PC-9 (cell line): ENCODE results near the gene SPEM3.

ENCODE experiments used
- CTCF ChIP-seq: fragments of 200-600 bp; sonication (generic); conservative IDR thresholded peaks from 2 replicates; pipeline ENCODE4 v1.6.1; 2017; ENCODE audit warnings: mixed run types, antibody characterized with exemption, mild to moderate bottlenecking, moderate library complexity
- EZH2 ChIP-seq: fragments of 200-600 bp; sonication (generic); IDR thresholded peaks from 2 replicates; pipeline ENCODE4 v1.8.0; 2017; ENCODE audit warnings: antibody characterized with exemption, low read depth

GRCh38 chr17:7476494-7476893, 47.8 kb downstream of the SPEM3 start:
- no peak for TF ChIP-seq EZH2
- TF ChIP-seq CTCF: no peak
